Upper lobe of left lung (tissue), 4 donors: Measurements from ENCODE around the gene RAB6B.

Source experiments
- EP300 ChIP-seq, 4 donors: sonication (generic); formaldehyde crosslinking; IDR thresholded peaks; one replicate each; pipeline ENCODE4 v1.5.1; 2017; ENCODE audit warnings: antibody characterized with exemption in 4 of 4, control low read depth in 2 of 4
- TF ChIP-seq, protein P1 (sequence below), 6 experiments: fragments of 450-650 bp in 4 of 6; fragments of 200-600 bp in 2 of 6; sonication (generic) in 2 of 6; IDR thresholded peaks; one replicate each; pipeline ENCODE4 v1.5.1; 2016 to 2019; ENCODE audit warnings: antibody characterized with exemption in 6 of 6

GRCh38 chr3:133782454-133782853 lies 113.2 kb downstream of the RAB6B start:
- no peak for TF ChIP-seq EP300 (IDR thresholded peaks at IDR 0.05)
- TF ChIP-seq, protein P1, sequence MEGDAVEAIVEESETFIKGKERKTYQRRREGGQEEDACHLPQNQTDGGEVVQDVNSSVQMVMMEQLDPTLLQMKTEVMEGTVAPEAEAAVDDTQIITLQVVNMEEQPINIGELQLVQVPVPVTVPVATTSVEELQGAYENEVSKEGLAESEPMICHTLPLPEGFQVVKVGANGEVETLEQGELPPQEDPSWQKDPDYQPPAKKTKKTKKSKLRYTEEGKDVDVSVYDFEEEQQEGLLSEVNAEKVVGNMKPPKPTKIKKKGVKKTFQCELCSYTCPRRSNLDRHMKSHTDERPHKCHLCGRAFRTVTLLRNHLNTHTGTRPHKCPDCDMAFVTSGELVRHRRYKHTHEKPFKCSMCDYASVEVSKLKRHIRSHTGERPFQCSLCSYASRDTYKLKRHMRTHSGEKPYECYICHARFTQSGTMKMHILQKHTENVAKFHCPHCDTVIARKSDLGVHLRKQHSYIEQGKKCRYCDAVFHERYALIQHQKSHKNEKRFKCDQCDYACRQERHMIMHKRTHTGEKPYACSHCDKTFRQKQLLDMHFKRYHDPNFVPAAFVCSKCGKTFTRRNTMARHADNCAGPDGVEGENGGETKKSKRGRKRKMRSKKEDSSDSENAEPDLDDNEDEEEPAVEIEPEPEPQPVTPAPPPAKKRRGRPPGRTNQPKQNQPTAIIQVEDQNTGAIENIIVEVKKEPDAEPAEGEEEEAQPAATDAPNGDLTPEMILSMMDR (IDR thresholded peaks at IDR 0.05) = no peak
